Skeletal muscle satellite cell (primary cell): ENCODE results near the gene ATXN7L3B. TPM values are rescaled to one million over a fixed set of nuclear protein-coding genes. Genes with fewer than 3 reads are reported as not detected.
"Not testable (repeated sequence)": the region's sequence is repeated elsewhere in the genome, so short reads cannot be mapped to it uniquely, and the experiment has no call there.

Experiments used
- H3K27me3 ChIP-seq: 2 replicates; pipeline ENCODE4 v1.7.0; 2013; ENCODE audit warnings: low read length; ENCODE audit not compliant: control insufficient read depth, insufficient read depth
- H3K36me3 ChIP-seq: 2 replicates; pipeline ENCODE4 v1.7.0; 2013; ENCODE audit warnings: mild to moderate bottlenecking, control low read depth, low read length; ENCODE audit not compliant: insufficient read depth
- H3K4me1 ChIP-seq: 2 replicates; pipeline ENCODE4 v1.7.0; 2013; ENCODE audit warnings: low read length; ENCODE audit not compliant: control insufficient read depth, insufficient read depth
- H3K4me2 ChIP-seq: 2 replicates; pipeline ENCODE4 v1.7.0; 2013; ENCODE audit warnings: mild to moderate bottlenecking, low read length
- H3K4me3 ChIP-seq: 2 replicates; pipeline ENCODE4 v1.7.0; 2013; ENCODE audit warnings: low read length
- H3K9ac ChIP-seq: 2 replicates; pipeline ENCODE4 v1.7.0; 2013; ENCODE audit warnings: mild to moderate bottlenecking, low read depth, low read length, moderate library complexity
- H3K9me3 ChIP-seq: replicated peaks from 2 replicates; pipeline ENCODE4 v1.7.0; 2013; ENCODE audit warnings: mild to moderate bottlenecking, control low read depth, low read length
- total RNA-seq: library from RNA; depleted of rRNA; stranded (reverse); fragments of >200 nt; gene quantifications from 2 replicates; pipeline ENCODE4 v1.2.3, GENCODE V29; 2012; rRNA removed

Gene ATXN7L3B, protein sequence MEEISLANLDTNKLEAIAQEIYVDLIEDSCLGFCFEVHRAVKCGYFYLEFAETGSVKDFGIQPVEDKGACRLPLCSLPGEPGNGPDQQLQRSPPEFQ
- 15.7 and 17.2 TPM in 2 replicates for total RNA-seq

DNA sequence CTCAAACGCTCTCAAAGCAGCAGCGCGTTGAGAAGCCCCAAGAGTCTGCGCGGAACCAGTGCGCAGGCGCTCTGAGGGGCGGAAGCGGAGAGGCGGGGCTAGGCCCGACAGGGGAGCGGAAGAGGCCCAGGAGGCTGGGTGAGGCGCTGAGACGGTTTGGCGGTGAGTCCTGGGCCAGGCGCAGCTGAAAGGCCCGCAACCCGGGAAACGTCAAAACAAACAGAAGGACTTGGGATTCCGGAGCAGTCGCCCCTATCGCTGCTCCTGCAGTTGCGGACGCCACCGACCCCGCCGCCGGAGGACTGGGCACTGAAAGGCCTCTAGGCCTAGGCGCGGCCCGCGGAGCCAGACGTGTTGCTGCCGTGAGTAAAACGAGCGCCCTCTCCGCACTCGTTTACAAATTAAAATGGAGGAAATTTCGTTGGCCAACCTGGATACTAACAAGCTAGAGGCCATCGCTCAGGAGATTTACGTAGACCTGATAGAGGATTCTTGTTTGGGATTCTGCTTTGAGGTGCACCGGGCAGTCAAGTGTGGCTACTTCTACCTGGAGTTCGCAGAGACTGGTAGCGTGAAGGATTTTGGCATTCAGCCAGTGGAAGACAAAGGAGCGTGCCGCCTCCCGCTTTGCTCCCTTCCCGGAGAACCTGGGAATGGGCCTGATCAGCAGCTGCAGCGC is at the start of gene ATXN7L3B:
ATXN7L3B (plus strand) TSS at position 129 of the 679 bp plus-strand sequence; CDS start at position 407, 278 bp downstream.
- Histone ChIP-seq H3K4me3 (peak within 1 kb of the TSS; percentile 79), H3K36me3 (peaks cover 23% of the 10 kb centered on the region), H3K9me3 (no peaks in the 10 kb centered on the region), H3K9ac (peak within 1 kb of the TSS; percentile 95), H3K27me3 (no peaks in the 10 kb centered on the region), H3K4me1 (peaks cover 27% of the 10 kb centered on the region), H3K4me2 (peak within 1 kb of the TSS; percentile 85)

DNA sequence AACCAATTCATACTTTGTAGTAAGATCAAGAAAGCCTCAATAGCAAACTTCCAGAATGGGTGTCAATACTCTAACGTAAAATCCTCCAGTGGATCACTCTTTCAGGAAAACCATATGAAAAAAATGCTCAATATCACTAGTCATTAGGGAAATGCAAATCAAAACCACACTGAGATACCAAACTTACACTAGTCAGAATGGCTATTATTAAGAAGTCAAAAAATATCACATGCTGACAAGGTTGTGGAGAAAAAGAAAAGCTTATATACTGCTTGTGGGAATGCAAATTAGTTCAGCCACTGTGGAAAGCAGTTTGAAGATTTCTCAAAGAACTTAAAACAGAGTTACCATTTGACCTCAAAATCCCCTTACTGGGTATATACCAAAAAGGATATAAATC is 49.5 kb upstream of the ATXN7L3B start:
- Histone ChIP-seq H3K36me3 (no peaks in the 10 kb centered on the region), H3K4me1 (no peaks in the 10 kb centered on the region), H3K27me3 (no peaks in the 10 kb centered on the region), H3K9me3 (no peaks in the 10 kb centered on the region), H3K4me2 (no peak overlapping the region), H3K9ac (no peak overlapping the region), H3K4me3 (no peak overlapping the region)

DNA sequence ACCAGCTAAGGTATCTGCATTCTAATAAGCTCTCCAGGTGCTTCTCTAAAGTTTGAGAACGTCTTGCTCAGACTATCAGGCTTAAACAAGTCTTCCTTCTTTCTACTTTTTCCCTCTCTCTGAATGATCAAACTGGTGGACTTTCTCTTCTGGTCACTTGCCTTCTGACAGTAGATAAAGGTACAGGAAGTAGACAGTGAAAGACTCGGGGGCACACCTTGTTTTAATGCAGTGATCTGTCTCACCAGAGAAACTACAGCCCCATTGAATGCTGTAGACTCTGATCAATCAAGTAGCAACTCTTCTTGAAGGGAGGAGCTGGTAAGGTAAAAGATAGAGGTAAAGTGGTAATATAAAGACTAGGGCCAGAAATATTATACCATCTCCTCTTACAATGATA is 48.1 kb upstream of the ATXN7L3B start:
- Histone ChIP-seq H3K9me3 (no peaks in the 10 kb centered on the region), H3K27me3 (no peaks in the 10 kb centered on the region), H3K4me2 (no peak overlapping the region), H3K4me3 (no peak overlapping the region), H3K36me3 (no peaks in the 10 kb centered on the region), H3K9ac (no peak overlapping the region), H3K4me1 (no peaks in the 10 kb centered on the region)

DNA sequence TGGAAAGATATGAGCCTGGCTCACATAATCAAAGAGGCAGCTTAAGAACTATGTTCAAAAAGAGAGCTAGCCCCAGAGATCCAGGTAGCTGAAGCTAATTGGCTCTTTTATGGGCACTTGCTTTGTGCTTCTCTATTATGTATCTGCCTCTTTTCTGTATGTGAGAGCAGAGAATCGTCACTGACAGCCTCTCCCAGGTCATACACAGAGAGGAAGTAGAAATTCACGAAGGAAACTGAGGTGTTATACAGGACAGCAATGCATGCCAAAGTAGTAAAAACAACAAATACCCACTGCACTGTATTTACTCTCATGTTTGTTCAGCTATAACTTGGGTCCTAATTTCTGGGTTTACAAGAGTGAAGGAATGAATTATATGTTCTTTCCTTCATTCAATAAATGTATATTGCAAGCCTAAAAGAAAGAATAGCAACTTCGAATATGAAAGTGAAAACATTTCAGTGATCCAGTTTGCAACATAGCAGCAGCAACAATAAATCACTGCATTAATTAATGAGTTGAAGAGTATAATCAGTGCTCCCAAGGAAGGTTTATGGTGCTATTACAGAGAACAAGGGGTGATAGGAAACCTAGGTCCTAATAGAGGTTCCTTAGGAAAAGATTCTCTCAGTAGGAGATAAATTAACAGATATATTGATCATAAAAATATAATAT is 47.1 kb upstream of the ATXN7L3B start:
- Histone ChIP-seq H3K27me3 (no peaks in the 10 kb centered on the region), H3K9me3 (no peaks in the 10 kb centered on the region), H3K4me2 (no peak overlapping the region), H3K9ac (no peak overlapping the region), H3K36me3 (no peaks in the 10 kb centered on the region), H3K4me3 (no peak overlapping the region), H3K4me1 (no peaks in the 10 kb centered on the region)

DNA sequence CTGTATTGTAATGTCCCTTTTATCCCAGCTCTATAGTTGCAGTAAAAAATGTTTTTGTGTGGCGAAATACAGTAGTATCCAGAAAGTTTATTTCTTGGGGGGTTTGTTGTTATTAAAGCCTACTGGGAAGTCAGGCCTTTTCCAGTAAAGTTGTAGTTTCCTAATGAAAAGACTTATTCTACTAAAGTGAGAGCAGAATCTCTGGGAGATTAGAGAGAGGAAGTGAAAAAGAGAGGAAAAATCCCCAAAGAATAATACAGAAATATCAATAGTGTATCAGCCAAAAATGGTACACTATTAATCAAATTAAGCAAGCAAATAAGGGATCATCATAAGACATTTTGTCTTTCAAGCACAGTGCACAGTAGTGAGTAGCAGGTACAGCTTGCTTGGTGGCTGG is 46.3 kb upstream of the ATXN7L3B start:
- H3K36me3 ChIP-seq: no peaks in the 10 kb centered on the region
- H3K27me3 ChIP-seq: no peaks in the 10 kb centered on the region
- no peaks in the 10 kb centered on the region for H3K4me1 ChIP-seq
- H3K4me2 ChIP-seq: no peak overlapping the region
- H3K9ac ChIP-seq: no peak overlapping the region
- H3K9me3 ChIP-seq: no peaks in the 10 kb centered on the region
- H3K4me3 ChIP-seq: no peak overlapping the region

DNA sequence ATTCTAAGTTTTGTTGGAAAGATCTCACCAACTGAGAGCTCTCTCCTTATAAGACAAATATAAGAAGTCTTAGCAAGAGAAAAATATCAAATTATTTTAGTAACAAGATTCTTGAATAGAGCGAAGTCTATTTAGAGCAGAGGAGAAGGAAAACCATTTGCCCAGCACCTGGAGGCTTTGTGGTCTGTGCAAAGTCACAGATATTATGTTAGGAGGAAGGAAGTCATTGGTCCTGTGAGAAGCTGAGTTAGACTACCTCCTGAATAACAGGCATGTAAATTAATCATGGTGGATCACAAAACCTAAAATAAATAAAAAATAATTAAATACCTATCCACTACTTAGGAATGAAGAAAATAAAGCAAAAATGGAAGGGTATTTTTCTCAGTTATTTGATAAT is 38.4 kb upstream of the ATXN7L3B start:
- Histone ChIP-seq H3K9ac (no peak overlapping the region), H3K4me2 (no peak overlapping the region)

DNA sequence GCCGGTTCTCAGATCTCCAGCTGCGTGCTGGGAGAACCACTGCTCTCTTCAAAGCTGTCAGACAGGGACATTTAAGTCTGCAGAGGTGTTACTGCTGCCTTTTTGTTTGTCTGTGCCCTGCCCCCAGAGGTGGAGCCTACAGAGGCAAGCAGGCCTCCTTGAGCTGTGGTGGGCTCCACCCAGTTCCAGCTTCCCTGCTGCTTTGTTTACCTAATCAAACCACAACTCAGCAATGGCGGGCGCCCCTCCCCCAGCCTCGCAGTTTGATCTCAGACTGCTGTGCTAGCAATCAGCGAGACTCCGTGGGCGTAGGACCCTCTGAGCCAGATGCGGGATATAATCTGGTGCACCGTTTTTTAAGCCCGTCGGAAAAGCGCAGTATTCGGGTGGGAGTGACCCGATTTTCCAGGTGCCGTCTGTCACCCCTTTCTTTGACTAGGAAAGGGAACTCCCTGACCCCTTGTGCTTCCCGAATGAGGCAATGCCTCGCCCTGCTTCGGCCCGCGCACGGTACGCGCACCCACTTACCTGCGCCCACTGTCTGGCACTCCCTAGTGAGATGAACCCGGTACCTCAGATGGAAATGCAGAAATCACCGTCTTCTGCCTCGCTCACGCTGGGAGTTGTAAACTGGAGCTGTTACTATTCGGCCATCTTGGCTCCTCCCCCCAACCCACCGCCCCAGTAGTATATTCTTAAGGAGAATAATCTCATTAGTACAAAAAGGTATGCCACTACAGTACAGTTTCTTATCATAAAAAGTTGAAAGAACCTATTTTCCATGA is 28.6 kb upstream of the ATXN7L3B start:
- not testable (repeated sequence) for H3K27me3 ChIP-seq, H3K9ac ChIP-seq, H3K4me2 ChIP-seq, H3K4me1 ChIP-seq, H3K9me3 ChIP-seq, H3K4me3 ChIP-seq, H3K36me3 ChIP-seq

More for the DNA sequence above, 38.4 kb upstream of the ATXN7L3B start:
- H3K4me1 ChIP-seq: no peaks in the 10 kb centered on the region
- H3K27me3 ChIP-seq: no peaks in the 10 kb centered on the region
- no peak overlapping the region for H3K4me3 ChIP-seq
- no peaks in the 10 kb centered on the region for H3K9me3 ChIP-seq
- no peaks in the 10 kb centered on the region for H3K36me3 ChIP-seq

DNA sequence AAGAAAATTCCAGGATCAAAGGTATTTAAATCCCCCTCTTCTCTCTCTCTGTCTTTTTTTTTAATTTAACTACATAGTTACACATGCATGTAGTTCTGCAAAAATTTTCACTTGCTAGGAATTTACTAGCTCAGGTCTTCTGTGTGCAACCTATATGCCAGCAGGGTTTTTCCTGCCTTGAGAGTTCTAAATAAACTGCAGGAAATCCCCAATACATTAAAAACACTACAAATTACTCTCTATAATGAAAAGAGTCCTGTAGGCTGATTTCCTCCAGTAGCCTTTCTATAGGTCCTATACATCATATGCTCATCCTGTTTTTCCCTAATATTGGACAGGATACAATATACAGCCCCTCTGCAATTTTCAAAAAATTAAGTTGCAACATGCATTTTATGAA is 27.7 kb upstream of the ATXN7L3B start:
- no peaks in the 10 kb centered on the region for H3K4me1 ChIP-seq
- H3K9me3 ChIP-seq: no peaks in the 10 kb centered on the region
- no peak overlapping the region for H3K4me3 ChIP-seq
- no peaks in the 10 kb centered on the region for H3K27me3 ChIP-seq
- H3K9ac ChIP-seq: no peak overlapping the region
- no peaks in the 10 kb centered on the region for H3K36me3 ChIP-seq
- H3K4me2 ChIP-seq: no peak overlapping the region

DNA sequence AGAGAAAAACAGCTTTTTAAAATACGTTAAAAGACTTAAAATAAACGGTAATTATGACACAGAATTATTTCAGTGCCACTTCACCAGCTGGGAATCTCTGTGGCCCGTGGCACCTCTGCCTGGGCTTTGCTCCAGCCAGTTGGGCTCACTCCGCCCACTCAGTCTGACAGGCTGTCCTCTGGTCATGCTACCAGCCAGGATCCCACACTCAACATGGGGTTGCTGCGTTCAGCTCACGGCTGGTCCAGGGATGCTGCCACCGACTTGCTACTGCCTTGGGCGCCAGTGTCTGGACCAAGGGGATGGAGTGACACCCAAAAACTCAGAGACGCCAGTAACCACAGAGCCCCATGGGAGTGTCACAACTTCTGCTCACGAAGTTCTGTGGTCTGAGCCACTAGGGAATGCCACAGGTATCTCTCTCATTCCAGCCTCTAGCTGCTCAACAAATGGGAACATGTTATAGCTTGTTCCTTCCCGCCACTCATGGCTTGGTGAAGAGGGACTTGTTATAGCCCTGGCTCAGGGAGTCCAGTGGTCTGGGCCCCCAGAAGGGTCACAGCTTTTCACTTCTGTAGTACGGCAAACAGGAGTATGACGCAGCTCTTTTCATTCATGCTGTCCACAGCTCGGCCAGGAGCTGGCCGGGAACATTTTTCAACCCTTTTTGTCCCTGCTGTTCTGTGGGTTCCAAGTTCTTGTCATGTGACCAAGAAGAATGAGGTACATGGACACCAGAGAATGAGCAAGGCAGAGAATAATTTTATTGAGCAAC is 23.4 kb upstream of the ATXN7L3B start:
- Histone ChIP-seq H3K4me3 (no peak overlapping the region), H3K4me2 (no peak overlapping the region), H3K36me3 (no peaks in the 10 kb centered on the region), H3K9me3 (no peaks in the 10 kb centered on the region), H3K4me1 (no peaks in the 10 kb centered on the region), H3K27me3 (no peaks in the 10 kb centered on the region), H3K9ac (no peak overlapping the region)

DNA sequence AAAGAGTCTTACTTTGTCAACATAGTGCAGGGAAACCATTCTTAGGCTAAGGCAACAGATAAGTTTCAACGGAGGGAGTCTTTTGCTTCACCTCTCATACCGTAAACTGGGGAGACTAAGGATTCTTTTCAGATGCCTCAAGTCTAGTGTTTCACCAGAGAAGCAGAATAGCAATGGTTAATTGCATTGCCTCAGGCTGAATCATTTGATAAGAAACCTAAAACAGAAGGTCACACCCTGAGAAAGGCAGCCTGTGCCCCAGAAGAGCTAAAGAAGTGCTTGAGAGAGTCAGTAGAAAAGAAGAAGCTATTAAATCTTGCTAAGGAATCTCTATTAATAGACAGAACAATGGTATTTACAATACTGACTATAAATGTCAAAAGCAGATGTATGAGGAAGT is 21.8 kb upstream of the ATXN7L3B start:
- H3K9ac ChIP-seq: no peak overlapping the region
- H3K36me3 ChIP-seq: no peaks in the 10 kb centered on the region
- H3K4me1 ChIP-seq: no peaks in the 10 kb centered on the region
- H3K4me2 ChIP-seq: no peak overlapping the region
- no peaks in the 10 kb centered on the region for H3K9me3 ChIP-seq
- H3K27me3 ChIP-seq: no peaks in the 10 kb centered on the region
- H3K4me3 ChIP-seq: no peak overlapping the region

DNA sequence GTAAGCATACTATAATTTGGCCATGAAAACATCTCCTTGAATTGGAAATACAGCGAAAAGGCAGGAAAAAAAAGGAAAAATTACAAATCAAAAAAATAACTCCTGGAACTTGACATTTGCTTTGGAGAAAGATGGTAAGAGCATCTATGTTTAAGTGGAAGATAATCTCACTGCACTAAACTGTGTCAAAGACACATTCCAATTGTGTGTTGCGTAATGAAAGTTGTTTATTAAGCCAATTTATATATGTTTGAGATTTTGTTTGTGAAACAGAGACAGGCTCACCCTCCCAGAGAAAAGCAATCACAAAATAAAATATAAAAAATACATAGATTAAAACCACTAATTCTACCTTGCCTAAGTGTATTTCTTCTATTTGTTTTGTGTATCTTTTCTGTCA is 11.1 kb upstream of the ATXN7L3B start:
- Histone ChIP-seq H3K4me1 (no peaks in the 10 kb centered on the region), H3K9ac (no peak overlapping the region), H3K27me3 (no peaks in the 10 kb centered on the region), H3K36me3 (no peaks in the 10 kb centered on the region), H3K4me3 (no peak overlapping the region), H3K4me2 (no peak overlapping the region), H3K9me3 (no peaks in the 10 kb centered on the region)
